ENCODE results near the gene ANP32A. TPM values are rescaled to one million over a fixed set of nuclear protein-coding genes. Genes with fewer than 3 reads are reported as not detected.

The ANP32A gene
- total and polyA plus RNA-seq, 9 of the 15 experiments (the other 6 are each of a cell fraction or from before 2014, with no cell fraction given), result 13.2 to 656 (median 210) TPM

GRCh38 chr15:68820295-68821189 is at the start of gene ANP32A (continued):
- TF ChIP-seq UBTF (IDR thresholded peaks at IDR 0.05; ENCODE audit: borderline replicate concordance in 1 of 2, low read depth in 2 of 2, low read length in 2 of 2), result peak in 1 of 2 experiments; percentile 36; a peak in 2 of 4 replicates
- no peak for TF ChIP-seq MEIS2 (IDR thresholded peaks at IDR 0.05; ENCODE audit: partially characterized antibody)
- no peak for TF ChIP-seq MYC (IDR thresholded peaks at IDR 0.05; ENCODE audit: low read depth, low read length)
- TF ChIP-seq MYC (CRISPR knock-in tag; IDR thresholded peaks at IDR 0.05; ENCODE audit: borderline replicate concordance, low read depth), result 0 out of 2 replicates have a peak, but pooled peaks have one; percentile 60
- peak; percentile 84 for TF ChIP-seq BHLHE40 (IDR thresholded peaks at IDR 0.05; ENCODE audit: low read length)
- TF ChIP-seq HDAC1 (IDR thresholded peaks at IDR 0.05), result peak in 1 of 2 experiments; percentile 57; a peak in 1 of 4 replicates
- TF ChIP-seq ZNF175 (CRISPR knock-in tag; IDR thresholded peaks at IDR 0.05; ENCODE audit: low read depth), result no peak
- TF ChIP-seq MLX (CRISPR knock-in tag; conservative IDR thresholded peaks at IDR 0.05), result no peak
- peak; percentile 75 for TF ChIP-seq TAF1 (IDR thresholded peaks at IDR 0.05; ENCODE audit: control insufficient read depth, extremely low read depth, insufficient read depth, low read length, severe bottlenecking)
- TF ChIP-seq NFIC (IDR thresholded peaks at IDR 0.05), result 0 out of 2 replicates have a peak, but pooled peaks have one; percentile 17
- TF ChIP-seq CREM (IDR thresholded peaks at IDR 0.05; ENCODE audit: low read depth), result peak; percentile 67
- TF ChIP-seq ZNF830 (CRISPR knock-in tag; IDR thresholded peaks at IDR 0.05), result no peak
- peak; percentile 94 for TF ChIP-seq NFYB (IDR thresholded peaks at IDR 0.05; ENCODE audit: extremely low read depth, insufficient read length)
- 0 out of 2 replicates have a peak, but pooled peaks have one; percentile 28 for TF ChIP-seq NR3C1 (CRISPR knock-in tag; IDR thresholded peaks at IDR 0.05)
- TF ChIP-seq ILK (tag; IDR thresholded peaks at IDR 0.05; ENCODE audit: borderline replicate concordance, low read depth), result no peak
- TF ChIP-seq STAT5A (IDR thresholded peaks at IDR 0.05; ENCODE audit: borderline replicate concordance, low read length), result no peak
- TF ChIP-seq SAP30 (IDR thresholded peaks at IDR 0.05; ENCODE audit: borderline replicate concordance, insufficient read depth, low read depth, low read length, poor library complexity, severe bottlenecking), result peak; percentile 52
- TF ChIP-seq SUPT5H (IDR thresholded peaks at IDR 0.05), result peak; percentile 67
- peak; percentile 80 for TF ChIP-seq POLR2A (conservative IDR thresholded peaks at IDR 0.05)
- 0 out of 2 replicates have a peak, but pooled peaks have one; percentile 27 for TF ChIP-seq LEF1 (IDR thresholded peaks at IDR 0.05)

All from K562 (cell line).